ENCODE results near the gene KIDINS220. TPM values are rescaled to one million over a fixed set of nuclear protein-coding genes. Genes with fewer than 3 reads are reported as not detected.
"Not testable (repeated sequence)": the region's sequence is repeated elsewhere in the genome, so short reads cannot be mapped to it uniquely, and the experiment has no call there.

Gene KIDINS220
- total RNA-seq, 2 donors from 2014 or later: 33.2 to 44.5 TPM

DNA sequence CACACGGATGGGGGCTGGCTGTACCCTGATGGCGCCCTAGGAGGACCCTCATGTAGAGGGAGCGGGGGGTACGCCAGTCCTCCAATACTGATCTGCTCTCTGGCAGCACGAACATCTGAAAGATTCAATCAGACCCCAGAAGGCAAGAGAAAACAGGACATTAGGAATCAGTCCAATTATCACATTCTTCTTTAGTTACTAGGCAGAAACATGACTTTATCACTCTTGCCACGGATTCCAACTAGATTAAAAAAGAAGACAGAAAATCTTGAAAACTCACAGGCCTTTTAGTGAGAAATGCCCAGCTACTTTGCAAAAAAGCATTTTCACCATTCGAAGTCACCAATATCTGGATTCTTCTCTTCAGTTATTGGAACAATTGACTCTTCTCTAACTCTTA is 87.2 kb downstream of the KIDINS220 start:
- Mint-ChIP-seq H3K27ac (no peak overlapping the region), H3K27me3 (no peaks in the 10 kb centered on the region), H3K36me3 (ENCODE audit: low read depth) (peaks cover 5% of the 10 kb centered on the region), H3K4me1 (peaks cover 3% of the 10 kb centered on the region), H3K4me3 (no peak overlapping the region)
- DNase-seq: no peak
- no peaks in the 10 kb centered on the region for H3K9me3 ChIP-seq (ENCODE audit: control insufficient read depth, low read length, poor library complexity, severe bottlenecking)
- no peak for ATAC-seq

DNA sequence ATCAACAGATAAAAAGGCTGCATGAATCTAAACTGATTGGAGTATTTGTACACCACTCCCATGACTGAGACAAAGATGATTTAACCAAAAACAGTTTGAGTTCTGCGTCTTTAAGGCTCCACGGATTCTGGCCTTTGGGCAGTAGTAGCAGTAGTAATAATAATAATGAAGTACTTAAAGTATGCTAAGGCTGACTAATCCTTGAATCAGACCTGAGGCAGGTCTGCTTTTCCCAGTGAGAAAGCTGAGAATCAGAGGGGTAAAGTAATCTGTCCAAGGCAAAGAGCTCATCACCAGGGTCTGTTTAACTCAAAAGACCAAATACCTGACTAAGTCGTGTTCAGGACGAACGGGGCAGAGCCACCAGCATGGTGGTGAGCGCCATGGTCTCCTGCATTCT is 94.2 kb downstream of the KIDINS220 start:
- Mint-ChIP-seq H3K27me3 (no peaks in the 10 kb centered on the region), H3K4me1 (peaks cover 2% of the 10 kb centered on the region), H3K36me3 (ENCODE audit: low read depth) (no peaks in the 10 kb centered on the region), H3K27ac (no peak overlapping the region), H3K4me3 (no peak overlapping the region)
- H3K9me3 ChIP-seq (ENCODE audit: control insufficient read depth, low read length, poor library complexity, severe bottlenecking): no peaks in the 10 kb centered on the region
- DNase-seq (no peak), ATAC-seq (no peak)

DNA sequence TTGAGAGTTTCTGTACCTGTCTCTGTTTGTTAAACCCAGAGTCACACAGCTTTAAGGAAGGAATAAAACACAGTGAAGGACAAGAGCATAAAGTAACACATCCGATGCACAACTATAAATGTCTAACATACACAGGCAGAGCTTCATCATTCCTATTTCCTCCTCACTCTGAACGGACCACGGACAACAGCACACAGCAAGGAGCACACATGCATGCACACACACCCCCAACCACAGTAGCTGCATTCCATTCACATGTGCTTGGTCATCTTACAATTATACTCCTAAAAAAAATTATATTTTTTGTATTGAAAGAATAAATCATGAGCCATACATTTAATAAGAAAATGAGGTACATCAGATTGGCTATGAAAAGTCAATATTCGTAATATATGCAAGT is 97.3 kb downstream of the KIDINS220 start:
- no peak for DNase-seq
- Mint-ChIP-seq H3K4me3 (no peak overlapping the region), H3K36me3 (ENCODE audit: low read depth) (peaks cover 2% of the 10 kb centered on the region), H3K27me3 (no peaks in the 10 kb centered on the region), H3K27ac (no peak overlapping the region), H3K4me1 (peaks cover 2% of the 10 kb centered on the region)
- ATAC-seq: no peak
- no peaks in the 10 kb centered on the region for H3K9me3 ChIP-seq (ENCODE audit: control insufficient read depth, low read length, poor library complexity, severe bottlenecking)

DNA sequence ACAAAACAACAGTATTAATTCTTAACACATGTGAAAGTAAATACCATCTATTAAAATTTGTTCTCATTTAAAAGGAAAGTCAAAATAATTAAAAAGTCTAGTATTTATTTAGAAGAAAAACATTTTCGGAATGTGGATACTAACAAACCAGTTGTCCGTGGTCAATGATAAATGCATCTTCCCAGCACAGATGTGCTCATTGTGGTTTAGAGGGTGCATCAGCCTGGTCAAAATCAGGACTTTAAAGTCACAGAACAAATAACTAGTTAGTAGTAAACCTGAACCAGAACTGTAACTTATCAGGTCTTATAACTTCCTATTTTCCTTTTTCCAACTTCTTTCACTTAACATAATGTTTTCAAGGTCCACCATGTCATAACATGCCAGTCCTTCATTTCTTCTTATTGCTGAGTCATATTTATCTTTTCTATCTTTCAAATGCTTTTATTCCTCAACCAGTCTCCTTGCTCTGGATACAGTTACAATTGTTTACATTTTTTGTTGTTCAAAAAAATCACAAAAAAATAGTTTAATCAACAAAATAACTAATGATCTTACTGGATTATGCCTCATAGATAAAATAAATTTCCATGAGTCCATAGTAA is 99.7 kb downstream of the KIDINS220 start:
- Mint-ChIP-seq H3K27me3 (no peaks in the 10 kb centered on the region), H3K4me1 (peaks cover 2% of the 10 kb centered on the region), H3K4me3 (no peak overlapping the region), H3K36me3 (ENCODE audit: low read depth) (peaks cover 2% of the 10 kb centered on the region), H3K27ac (no peak overlapping the region)
- ATAC-seq: no peak
- no peak for DNase-seq
- H3K9me3 ChIP-seq (ENCODE audit: control insufficient read depth, low read length, poor library complexity, severe bottlenecking): no peaks in the 10 kb centered on the region

DNA sequence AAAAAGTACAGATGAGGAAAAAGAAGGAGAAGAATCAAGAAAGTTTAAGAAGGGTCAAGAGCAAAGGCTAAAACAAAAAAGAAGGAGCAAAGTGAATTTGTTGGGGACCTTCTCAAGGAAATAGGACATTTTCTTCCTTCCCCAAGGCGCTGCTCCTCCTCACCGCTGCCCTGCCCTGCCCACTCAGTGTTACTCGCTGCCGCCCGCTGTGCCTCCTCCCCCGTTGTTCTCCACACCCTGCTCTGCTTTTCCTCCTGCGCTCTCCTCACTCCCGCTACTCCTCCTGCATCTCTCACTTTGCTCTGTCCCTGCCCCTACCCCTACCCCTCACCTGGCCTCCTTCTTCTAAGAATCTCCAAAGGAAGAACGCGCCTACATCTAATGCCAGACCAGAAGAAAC is 104.8 kb downstream of the KIDINS220 start:
- peak overlapping the region; percentile 69 for H3K27ac Mint-ChIP-seq
- no peaks in the 10 kb centered on the region for H3K27me3 Mint-ChIP-seq
- H3K4me3 Mint-ChIP-seq: no peak overlapping the region
- no peak for DNase-seq
- peaks cover 16% of the 10 kb centered on the region for H3K36me3 Mint-ChIP-seq (ENCODE audit: low read depth)
- H3K4me1 Mint-ChIP-seq: peaks cover 2% of the 10 kb centered on the region
- no peaks in the 10 kb centered on the region for H3K9me3 ChIP-seq (ENCODE audit: control insufficient read depth, low read length, poor library complexity, severe bottlenecking)
- no peak for ATAC-seq

DNA sequence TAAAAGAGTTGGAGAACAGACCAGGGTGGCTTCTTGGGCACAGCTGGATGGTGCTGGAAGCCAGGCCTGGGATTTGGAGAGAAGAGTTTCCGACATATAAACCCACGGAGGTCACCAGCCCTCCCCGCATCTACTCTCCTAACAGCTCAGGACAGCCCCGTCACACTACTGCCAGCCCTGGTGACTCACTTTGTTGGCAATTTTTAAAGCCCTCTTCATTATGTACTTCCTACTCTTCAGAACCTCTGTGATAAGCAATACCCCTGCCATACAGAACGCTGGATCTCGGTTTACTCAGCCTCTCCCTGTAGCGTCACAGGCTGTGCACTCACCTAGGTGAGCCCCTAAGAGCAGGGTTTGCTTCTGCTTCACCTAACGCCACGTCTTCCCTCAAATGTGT is 107.5 kb downstream of the KIDINS220 start:
- Mint-ChIP-seq H3K27me3 (no peaks in the 10 kb centered on the region), H3K4me1 (peaks cover 2% of the 10 kb centered on the region), H3K4me3 (no peak overlapping the region), H3K36me3 (ENCODE audit: low read depth) (peaks cover 16% of the 10 kb centered on the region), H3K27ac (no peak overlapping the region)
- DNase-seq (no peak), ATAC-seq (no peak)
- no peaks in the 10 kb centered on the region for H3K9me3 ChIP-seq (ENCODE audit: control insufficient read depth, low read length, poor library complexity, severe bottlenecking)

DNA sequence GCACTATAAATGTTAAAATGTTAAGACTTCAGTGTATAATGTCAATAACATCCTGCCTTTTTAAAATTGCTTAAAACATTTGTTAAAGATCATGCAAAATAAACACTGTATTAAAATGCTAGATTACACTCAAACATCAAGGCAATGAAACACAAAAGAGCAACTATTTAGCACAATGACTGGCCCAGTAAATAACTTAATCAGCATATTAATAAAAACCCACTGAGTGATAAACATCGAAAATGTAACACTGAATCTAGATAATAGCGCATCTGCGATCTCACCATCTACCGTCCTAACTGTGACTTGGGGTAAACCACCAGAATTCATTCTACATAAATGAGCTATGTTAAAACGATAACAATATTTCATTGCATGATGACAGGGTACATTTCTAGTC is 108.3 kb downstream of the KIDINS220 start:
- H3K4me3 Mint-ChIP-seq; H3K27me3 Mint-ChIP-seq; DNase-seq; H3K9me3 ChIP-seq (ENCODE audit: control insufficient read depth, low read length, poor library complexity, severe bottlenecking); H3K4me1 Mint-ChIP-seq; H3K27ac Mint-ChIP-seq; ATAC-seq: not testable (repeated sequence)
- peaks cover 16% of the 10 kb centered on the region for H3K36me3 Mint-ChIP-seq (ENCODE audit: low read depth)

DNA sequence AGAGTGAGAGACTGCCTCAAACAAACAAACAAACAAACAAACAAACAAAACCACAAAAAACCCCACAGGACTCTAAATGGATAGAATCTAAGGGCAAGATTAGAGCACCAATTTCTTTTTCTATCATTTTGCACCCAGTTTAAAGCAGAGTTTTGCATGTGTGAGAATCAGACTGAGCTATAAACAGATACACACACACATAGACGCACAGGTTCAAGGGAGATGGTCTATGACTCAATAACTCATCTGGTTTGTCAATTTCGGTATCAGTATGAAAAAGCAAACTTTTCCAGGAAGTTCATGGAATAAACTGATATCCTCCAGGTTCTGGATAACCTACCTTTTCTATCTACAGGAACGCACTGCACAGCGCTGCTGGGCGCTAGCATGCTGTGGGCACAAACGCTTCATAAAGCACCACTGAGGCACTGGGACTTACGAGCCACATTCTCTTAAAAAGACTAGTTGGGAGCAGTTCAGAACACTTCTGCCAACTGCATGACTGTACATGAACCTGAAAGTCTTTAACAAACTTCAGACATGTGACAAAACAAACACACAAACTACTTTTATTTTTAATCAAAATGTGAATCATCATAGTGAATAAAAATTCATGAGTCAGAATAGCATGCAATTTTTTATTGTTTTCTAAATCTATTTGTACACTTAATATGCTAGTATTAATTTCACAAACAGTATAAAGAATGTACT is 109.0 kb downstream of the KIDINS220 start:
- no peaks in the 10 kb centered on the region for H3K9me3 ChIP-seq (ENCODE audit: control insufficient read depth, low read length, poor library complexity, severe bottlenecking)
- DNase-seq (no peak), ATAC-seq (no peak)
- no peaks in the 10 kb centered on the region for H3K27me3 Mint-ChIP-seq
- H3K4me1 Mint-ChIP-seq: peaks cover 4% of the 10 kb centered on the region
- no peak overlapping the region for H3K27ac Mint-ChIP-seq
- H3K36me3 Mint-ChIP-seq (ENCODE audit: low read depth): peaks cover 16% of the 10 kb centered on the region
- no peak overlapping the region for H3K4me3 Mint-ChIP-seq

DNA sequence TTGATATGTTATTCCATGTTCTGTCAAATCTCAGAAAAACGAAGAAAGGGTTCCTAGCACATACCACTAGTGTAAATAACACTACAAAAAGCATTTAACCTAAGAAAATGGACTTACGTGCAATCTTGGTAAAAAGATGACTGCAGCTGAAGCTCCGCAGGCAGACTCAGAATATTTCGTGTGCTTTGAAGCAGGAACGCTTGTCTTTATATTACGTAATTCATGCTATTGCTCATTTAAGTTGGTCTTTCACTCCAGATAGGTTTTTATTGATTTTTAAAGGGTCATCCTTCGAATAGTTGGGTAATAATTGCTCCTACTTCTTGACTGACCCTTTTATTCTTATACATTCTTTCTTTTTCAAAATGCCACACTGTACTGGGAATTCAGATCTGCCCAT is 111.6 kb downstream of the KIDINS220 start:
- peaks cover 11% of the 10 kb centered on the region for H3K36me3 Mint-ChIP-seq (ENCODE audit: low read depth)
- no peak overlapping the region for H3K27ac Mint-ChIP-seq
- H3K27me3 Mint-ChIP-seq: no peaks in the 10 kb centered on the region
- no peak overlapping the region for H3K4me3 Mint-ChIP-seq
- H3K4me1 Mint-ChIP-seq: peaks cover 4% of the 10 kb centered on the region
- ATAC-seq (no peak), DNase-seq (no peak)
- no peaks in the 10 kb centered on the region for H3K9me3 ChIP-seq (ENCODE audit: control insufficient read depth, low read length, poor library complexity, severe bottlenecking)

DNA sequence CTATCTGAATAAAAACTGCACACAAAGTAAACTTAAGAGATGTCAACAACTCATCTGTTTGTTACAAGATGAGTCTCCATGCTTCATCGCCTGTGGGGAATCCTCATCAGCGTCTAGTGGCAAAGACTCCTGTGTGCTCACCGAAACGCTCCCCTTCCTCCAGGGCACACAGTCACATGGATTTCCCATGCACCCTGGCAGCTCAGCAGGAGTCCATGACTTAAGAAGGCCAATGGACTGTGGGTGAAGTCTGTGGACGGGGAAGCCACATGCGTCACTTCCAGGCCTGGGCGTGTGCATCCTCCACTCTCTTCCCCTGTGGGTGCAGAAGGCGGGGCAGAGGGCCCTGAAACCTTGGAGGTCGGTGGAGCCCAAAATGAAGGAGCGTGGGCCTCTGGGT is 114.4 kb downstream of the KIDINS220 start:
- Mint-ChIP-seq H3K4me1 (peaks cover 2% of the 10 kb centered on the region), H3K4me3 (no peak overlapping the region), H3K27ac (no peak overlapping the region), H3K27me3 (no peaks in the 10 kb centered on the region), H3K36me3 (ENCODE audit: low read depth) (no peaks in the 10 kb centered on the region)
- DNase-seq (no peak), ATAC-seq (no peak)
- no peaks in the 10 kb centered on the region for H3K9me3 ChIP-seq (ENCODE audit: control insufficient read depth, low read length, poor library complexity, severe bottlenecking)

DNA sequence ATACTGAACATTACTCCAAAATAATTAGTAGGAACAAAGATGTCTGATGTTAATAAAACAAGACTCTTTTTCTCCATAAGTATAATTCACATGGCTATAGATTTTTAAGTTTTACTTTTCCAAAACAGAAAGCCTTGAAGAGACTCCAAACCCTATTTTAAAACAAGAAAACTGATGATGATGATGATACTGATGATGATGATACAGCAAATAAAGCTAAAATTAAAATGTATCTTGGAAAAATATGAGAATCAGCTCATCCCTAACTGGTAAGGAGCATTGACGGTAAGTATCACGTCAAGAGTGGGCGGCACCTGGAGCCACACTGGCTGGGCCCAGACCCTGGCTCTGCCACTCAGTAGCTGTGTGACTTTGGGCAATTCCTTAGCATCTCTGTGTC is 116.0 kb downstream of the KIDINS220 start:
- H3K4me1 Mint-ChIP-seq: peaks cover 2% of the 10 kb centered on the region
- no peak overlapping the region for H3K4me3 Mint-ChIP-seq
- H3K27ac Mint-ChIP-seq: no peak overlapping the region
- no peak for ATAC-seq
- H3K36me3 Mint-ChIP-seq (ENCODE audit: low read depth): no peaks in the 10 kb centered on the region
- DNase-seq: no peak
- H3K27me3 Mint-ChIP-seq: no peaks in the 10 kb centered on the region
- no peaks in the 10 kb centered on the region for H3K9me3 ChIP-seq (ENCODE audit: control insufficient read depth, low read length, poor library complexity, severe bottlenecking)

DNA sequence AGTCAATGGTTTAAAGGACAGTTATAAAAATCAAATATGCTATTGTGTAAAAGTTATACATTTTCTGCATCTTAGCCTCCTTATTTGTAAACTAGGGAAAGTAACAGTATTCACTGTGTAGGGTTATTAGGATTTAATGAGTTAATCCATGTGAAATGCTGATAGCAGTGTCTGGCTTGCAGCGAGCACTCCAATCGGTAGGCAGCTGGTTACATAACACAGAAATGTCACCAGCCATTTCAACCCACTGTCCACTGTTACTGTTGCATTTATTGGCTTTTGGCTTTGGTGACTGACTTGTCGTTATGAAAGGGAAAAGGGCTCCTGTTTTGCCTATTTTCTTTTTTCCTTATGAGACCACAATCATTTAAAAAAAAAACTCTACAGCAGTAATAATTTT is 116.7 kb downstream of the KIDINS220 start:
- no peak overlapping the region for H3K4me3 Mint-ChIP-seq
- H3K4me1 Mint-ChIP-seq: peaks cover 2% of the 10 kb centered on the region
- H3K9me3 ChIP-seq (ENCODE audit: control insufficient read depth, low read length, poor library complexity, severe bottlenecking): no peaks in the 10 kb centered on the region
- no peak for DNase-seq
- H3K27ac Mint-ChIP-seq: no peak overlapping the region
- no peak for ATAC-seq
- H3K27me3 Mint-ChIP-seq: no peaks in the 10 kb centered on the region
- H3K36me3 Mint-ChIP-seq (ENCODE audit: low read depth): no peaks in the 10 kb centered on the region

DNA sequence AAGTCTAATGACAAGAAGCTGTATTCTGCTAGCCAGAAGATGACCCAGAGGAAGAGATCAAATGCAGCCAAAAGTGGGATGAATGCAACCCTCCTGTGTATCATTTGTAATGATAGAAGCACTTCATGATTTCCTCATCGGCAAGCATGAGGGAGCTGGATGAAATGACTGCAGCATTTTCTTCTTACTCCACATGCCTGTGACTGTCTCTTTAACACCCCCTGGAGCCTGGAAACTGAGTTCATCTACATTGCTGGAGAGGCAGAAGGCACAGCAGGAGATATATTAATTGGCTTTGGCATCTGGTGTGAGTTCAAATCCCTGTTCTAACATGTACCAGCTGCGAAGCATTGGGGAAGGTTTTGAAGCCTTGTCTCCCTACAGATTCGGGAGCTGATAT is 117.9 kb downstream of the KIDINS220 start:
- H3K4me3 Mint-ChIP-seq: no peak overlapping the region
- DNase-seq (no peak), ATAC-seq (no peak)
- no peak overlapping the region for H3K27ac Mint-ChIP-seq
- H3K27me3 Mint-ChIP-seq: no peaks in the 10 kb centered on the region
- no peaks in the 10 kb centered on the region for H3K36me3 Mint-ChIP-seq (ENCODE audit: low read depth)
- no peaks in the 10 kb centered on the region for H3K9me3 ChIP-seq (ENCODE audit: control insufficient read depth, low read length, poor library complexity, severe bottlenecking)
- no peaks in the 10 kb centered on the region for H3K4me1 Mint-ChIP-seq

DNA sequence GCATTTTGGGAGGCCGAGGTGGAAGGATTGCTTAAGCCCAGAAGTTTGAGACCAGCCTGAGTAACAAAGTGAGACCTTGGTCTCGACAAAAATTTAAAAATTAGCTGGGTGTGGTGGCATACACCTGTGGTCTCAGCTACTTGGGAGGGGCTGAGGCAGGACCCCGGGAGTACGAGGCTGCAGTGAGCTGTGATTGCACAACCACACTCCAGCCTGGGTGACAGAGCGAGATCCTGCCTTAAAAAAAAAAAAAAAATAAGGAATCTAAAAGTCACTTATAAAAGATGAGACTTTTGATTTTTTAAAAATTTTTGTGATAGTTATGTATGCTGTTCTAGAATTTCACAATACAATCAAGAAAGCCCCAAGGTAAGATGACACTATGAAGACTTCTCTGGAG is 122.4 kb downstream of the KIDINS220 start:
- H3K4me1 Mint-ChIP-seq: no peaks in the 10 kb centered on the region
- H3K27me3 Mint-ChIP-seq: peaks cover 12% of the 10 kb centered on the region
- no peak for DNase-seq
- H3K36me3 Mint-ChIP-seq (ENCODE audit: low read depth): no peaks in the 10 kb centered on the region
- no peaks in the 10 kb centered on the region for H3K9me3 ChIP-seq (ENCODE audit: control insufficient read depth, low read length, poor library complexity, severe bottlenecking)
- no peak overlapping the region for H3K4me3 Mint-ChIP-seq
- H3K27ac Mint-ChIP-seq: no peak overlapping the region
- no peak for ATAC-seq

All from T-helper 17 cell (primary cell).